ENCODE measurements around the gene NPC1L1. TPM values are rescaled to one million over a fixed set of nuclear protein-coding genes. Genes with fewer than 3 reads are reported as not detected.
A peak's percentile ranks its signal among the peaks of the same experiment; 100 is the strongest.

The NPC1L1 gene
- total RNA-seq, 1 experiment from 2014 or later: 0.15 TPM

DNA sequence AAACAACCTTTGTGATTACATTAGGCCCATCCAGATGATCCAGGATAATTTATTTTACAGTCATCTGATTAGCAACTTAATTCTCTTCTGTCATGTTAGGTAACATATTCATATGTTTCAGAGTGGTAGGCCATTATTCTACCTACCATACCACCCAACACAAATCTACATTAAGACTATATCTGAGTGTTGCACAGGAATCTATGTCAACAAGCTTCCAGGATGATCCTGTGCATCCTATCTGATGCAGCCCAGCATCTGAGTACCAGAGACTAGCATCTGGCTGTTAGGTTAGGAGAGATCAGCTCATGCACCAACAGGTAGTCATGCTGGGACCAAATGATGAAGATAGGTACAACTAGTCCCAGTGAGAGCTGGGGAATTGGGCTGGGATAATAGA, 33.9 kb upstream of the NPC1L1 start (continued):
- TF ChIP-seq PRDM15 (CRISPR knock-in tag; IDR thresholded peaks at IDR 0.05) (no peak), ZNF317 (CRISPR knock-in tag; IDR thresholded peaks at IDR 0.05; ENCODE audit: borderline replicate concordance, low read depth) (no peak), NR1H2 (CRISPR knock-in tag; IDR thresholded peaks at IDR 0.05) (no peak), EMX1 (CRISPR knock-in tag; IDR thresholded peaks at IDR 0.05) (no peak), ZNF219 (CRISPR knock-in tag; IDR thresholded peaks at IDR 0.05; ENCODE audit: borderline replicate concordance) (no peak), ZNF396 (CRISPR knock-in tag; IDR thresholded peaks at IDR 0.05; ENCODE audit: borderline replicate concordance) (no peak), PRRX2 (CRISPR knock-in tag; IDR thresholded peaks at IDR 0.05) (no peak), NR3C1 (CRISPR knock-in tag; conservative IDR thresholded peaks at IDR 0.05; ENCODE audit: low read depth) (no peak), HMGXB4 (CRISPR knock-in tag; IDR thresholded peaks at IDR 0.05) (no peak), ESRRA (CRISPR knock-in tag; IDR thresholded peaks at IDR 0.05; ENCODE audit: borderline replicate concordance) (no peak), NFATC4 (CRISPR knock-in tag; IDR thresholded peaks at IDR 0.05) (no peak)
- TF ChIP-seq, protein P1, sequence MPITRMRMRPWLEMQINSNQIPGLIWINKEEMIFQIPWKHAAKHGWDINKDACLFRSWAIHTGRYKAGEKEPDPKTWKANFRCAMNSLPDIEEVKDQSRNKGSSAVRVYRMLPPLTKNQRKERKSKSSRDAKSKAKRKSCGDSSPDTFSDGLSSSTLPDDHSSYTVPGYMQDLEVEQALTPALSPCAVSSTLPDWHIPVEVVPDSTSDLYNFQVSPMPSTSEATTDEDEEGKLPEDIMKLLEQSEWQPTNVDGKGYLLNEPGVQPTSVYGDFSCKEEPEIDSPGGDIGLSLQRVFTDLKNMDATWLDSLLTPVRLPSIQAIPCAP (CRISPR knock-in tag; IDR thresholded peaks at IDR 0.05): no peak
- TF ChIP-seq, protein P2, sequence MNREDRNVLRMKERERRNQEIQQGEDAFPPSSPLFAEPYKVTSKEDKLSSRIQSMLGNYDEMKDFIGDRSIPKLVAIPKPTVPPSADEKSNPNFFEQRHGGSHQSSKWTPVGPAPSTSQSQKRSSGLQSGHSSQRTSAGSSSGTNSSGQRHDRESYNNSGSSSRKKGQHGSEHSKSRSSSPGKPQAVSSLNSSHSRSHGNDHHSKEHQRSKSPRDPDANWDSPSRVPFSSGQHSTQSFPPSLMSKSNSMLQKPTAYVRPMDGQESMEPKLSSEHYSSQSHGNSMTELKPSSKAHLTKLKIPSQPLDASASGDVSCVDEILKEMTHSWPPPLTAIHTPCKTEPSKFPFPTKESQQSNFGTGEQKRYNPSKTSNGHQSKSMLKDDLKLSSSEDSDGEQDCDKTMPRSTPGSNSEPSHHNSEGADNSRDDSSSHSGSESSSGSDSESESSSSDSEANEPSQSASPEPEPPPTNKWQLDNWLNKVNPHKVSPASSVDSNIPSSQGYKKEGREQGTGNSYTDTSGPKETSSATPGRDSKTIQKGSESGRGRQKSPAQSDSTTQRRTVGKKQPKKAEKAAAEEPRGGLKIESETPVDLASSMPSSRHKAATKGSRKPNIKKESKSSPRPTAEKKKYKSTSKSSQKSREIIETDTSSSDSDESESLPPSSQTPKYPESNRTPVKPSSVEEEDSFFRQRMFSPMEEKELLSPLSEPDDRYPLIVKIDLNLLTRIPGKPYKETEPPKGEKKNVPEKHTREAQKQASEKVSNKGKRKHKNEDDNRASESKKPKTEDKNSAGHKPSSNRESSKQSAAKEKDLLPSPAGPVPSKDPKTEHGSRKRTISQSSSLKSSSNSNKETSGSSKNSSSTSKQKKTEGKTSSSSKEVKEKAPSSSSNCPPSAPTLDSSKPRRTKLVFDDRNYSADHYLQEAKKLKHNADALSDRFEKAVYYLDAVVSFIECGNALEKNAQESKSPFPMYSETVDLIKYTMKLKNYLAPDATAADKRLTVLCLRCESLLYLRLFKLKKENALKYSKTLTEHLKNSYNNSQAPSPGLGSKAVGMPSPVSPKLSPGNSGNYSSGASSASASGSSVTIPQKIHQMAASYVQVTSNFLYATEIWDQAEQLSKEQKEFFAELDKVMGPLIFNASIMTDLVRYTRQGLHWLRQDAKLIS (CRISPR knock-in tag; IDR thresholded peaks at IDR 0.05; ENCODE audit: borderline replicate concordance): no peak

DNA sequence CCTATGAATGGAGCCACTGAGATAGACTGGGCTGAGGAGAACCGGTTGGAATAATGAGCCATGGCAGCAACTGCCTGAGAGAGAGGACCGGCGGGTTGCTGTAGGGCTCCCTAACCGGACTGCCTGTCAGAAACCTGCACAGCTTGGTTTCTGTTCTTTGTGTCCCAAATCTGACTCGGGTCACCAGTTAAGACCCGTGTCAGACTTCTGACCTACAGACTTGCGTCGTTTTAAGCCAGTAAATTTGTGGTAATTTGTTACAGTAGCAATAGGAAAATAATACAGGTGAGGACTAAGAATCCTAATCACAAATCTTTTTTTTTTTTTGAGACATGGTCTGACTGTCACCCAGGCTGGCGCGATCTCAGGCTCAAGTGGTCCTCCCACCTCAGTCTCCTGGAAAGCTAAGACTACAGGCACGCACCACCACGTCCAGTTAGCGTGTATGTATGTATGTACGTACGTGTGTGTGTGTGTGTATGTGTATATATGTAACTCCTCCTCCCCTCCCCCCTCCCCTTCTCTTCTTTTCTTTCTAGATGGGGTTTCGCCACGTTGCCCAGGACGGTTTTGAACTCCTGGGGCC, 33.2 kb upstream of the NPC1L1 start:
- H3K4me3 Mint-ChIP-seq: peak overlapping the region; percentile 89
- peaks cover 23% of the 10 kb centered on the region for H3K4me1 Mint-ChIP-seq
- ChIA-PET CTCF (interaction anchor here (1.0 to 2.0 kb wide), 5 partner anchors 9 to 282 kb away, joined by 3 to 22 read pairs (median 7); no protein-coding TSS in a partner anchor), POLR2A (interaction anchor here (0.9 to 1.5 kb wide), 5 partner anchors 8 to 224 kb away, joined by 3 to 7 read pairs (median 4); partner anchors contain the start of genes OGDH and TMED4)
- TF ChIP-seq SOX15 (CRISPR knock-in tag; IDR thresholded peaks at IDR 0.05): no peak
- TF ChIP-seq ZNF219 (CRISPR knock-in tag; IDR thresholded peaks at IDR 0.05; ENCODE audit: borderline replicate concordance): no peak
- TF ChIP-seq TEAD4 (CRISPR knock-in tag; IDR thresholded peaks at IDR 0.05): no peak
- no peak for TF ChIP-seq STAT6 (CRISPR knock-in tag; conservative IDR thresholded peaks at IDR 0.05; ENCODE audit: low read depth)
- no peak for TF ChIP-seq CBFB (CRISPR knock-in tag; IDR thresholded peaks at IDR 0.05; ENCODE audit: low read depth)
- TF ChIP-seq, protein P1 (CRISPR knock-in tag; IDR thresholded peaks at IDR 0.05): no peak
- no peak for TF ChIP-seq GTF2I (CRISPR knock-in tag; conservative IDR thresholded peaks at IDR 0.05)
- DNase-seq (ENCODE audit: low spot score): no peak
- H3K27ac Mint-ChIP-seq: peak overlapping the region; percentile 99
- no peaks in the 10 kb centered on the region for H3K27me3 Mint-ChIP-seq (ENCODE audit: low read depth)
- H3K36me3 Mint-ChIP-seq: peaks cover 62% of the 10 kb centered on the region
- no peak for ATAC-seq
- H3K9me3 Mint-ChIP-seq: no peaks in the 10 kb centered on the region
